ENCODE measurements around the gene ATP5IF1. TPM values are rescaled to one million over a fixed set of nuclear protein-coding genes. Genes with fewer than 3 reads are reported as not detected.
A peak's percentile ranks its signal among the peaks of the same experiment; 100 is the strongest.

Gene ATP5IF1
- total and polyA plus RNA-seq, 9 of the 15 experiments (the other 6 are each of a cell fraction or from before 2014, with no cell fraction given) = 292 to 1,422 (median 388) TPM

GRCh38 chr1:28247612-28248272 lies 11.8 kb downstream of the ATP5IF1 start (continued):
- TF ChIP-seq UBTF (IDR thresholded peaks at IDR 0.05; ENCODE audit: borderline replicate concordance in 1 of 2, low read depth in 2 of 2, low read length in 2 of 2) (no peak), ZNF586 (CRISPR knock-in tag; conservative IDR thresholded peaks at IDR 0.05) (0 out of 2 replicates have a peak, but pooled peaks have one; percentile 38), HNRNPL (IDR thresholded peaks at IDR 0.05; ENCODE audit: low read depth, low read length) (no peak), ZC3H4 (CRISPR knock-in tag; IDR thresholded peaks at IDR 0.05; ENCODE audit: borderline replicate concordance) (0 out of 2 replicates have a peak, but pooled peaks have one; percentile 64), ATF4 (CRISPR knock-in tag; IDR thresholded peaks at IDR 0.05) (0 out of 2 replicates have a peak, but pooled peaks have one; percentile 11), ZNF740 (CRISPR knock-in tag; IDR thresholded peaks at IDR 0.05) (no peak), ZNF740 (tag; IDR thresholded peaks at IDR 0.05) (no peak), ZNF431 (CRISPR knock-in tag; IDR thresholded peaks at IDR 0.05) (no peak), ZNF609 (CRISPR knock-in tag; IDR thresholded peaks at IDR 0.05; ENCODE audit: borderline replicate concordance) (no peak), TRIM25 (IDR thresholded peaks at IDR 0.05; ENCODE audit: borderline replicate concordance) (peak; percentile 40; the same call in 1 of the 2 replicates)

Measured in K562 (cell line).